Measurements from ENCODE around the gene MARCOL. TPM values are rescaled to one million over a fixed set of nuclear protein-coding genes. Genes with fewer than 3 reads are reported as not detected.

The MARCOL gene
- total and polyA plus RNA-seq, 10 of the 15 experiments (the other 5 are each of a cell fraction or from before 2014, with no cell fraction given) = 1.4 TPM; not detected in 9

GRCh38 chr5:148206620-148207019, 31.7 kb upstream of the MARCOL start (continued):
- TF ChIP-seq MLLT1 (IDR thresholded peaks at IDR 0.05) = no peak

- H3K9me3 ChIP-seq (replicated peaks; ENCODE audit: control insufficient read depth, insufficient read depth, low read length) = no peaks in the 10 kb centered on the region
- SMC1A ChIA-PET (ENCODE audit: uncharacterized antibody, unreplicated experiment) = interaction anchor here (0.7 kb wide), 1 partner anchor 10 kb away, joined by 3 read pairs; no protein-coding TSS in a partner anchor
- H3K4me1 ChIP-seq (ENCODE audit: control insufficient read depth, insufficient read depth, low read length) = no peaks in the 10 kb centered on the region
- RAD21 ChIA-PET (ENCODE audit: unreplicated experiment) = no interaction called here
- no peak overlapping the region for H3K4me2 ChIP-seq (ENCODE audit: control insufficient read depth, insufficient read depth)
- FAIRE-seq (no peak), DNase-seq (ENCODE audit: low read depth, low spot score) (no peak), ATAC-seq (no peak)
- POLR2A ChIA-PET = no interaction called here
- no peak overlapping the region for H3K9ac ChIP-seq (ENCODE audit: control insufficient read depth, insufficient read depth, low read length)
- H2AFZ ChIP-seq (ENCODE audit: control insufficient read depth, low read depth, low read length) = no peak overlapping the region
- TF ChIP-seq SMAD1 (IDR thresholded peaks at IDR 0.05; ENCODE audit: low read depth, partially characterized antibody) (no peak), CREM (IDR thresholded peaks at IDR 0.05; ENCODE audit: low read depth) (no peak), REST (IDR thresholded peaks at IDR 0.05; ENCODE audit: low read depth, low read length) (no peak), RBBP5 (conservative IDR thresholded peaks at IDR 0.05) (no peak), CTCF (IDR thresholded peaks at IDR 0.05 in 2 of 3, conservative IDR thresholded peaks at IDR 0.05 in 1 of 3; ENCODE audit: control insufficient read depth in 2 of 3, extremely low read depth in 1 of 3, insufficient read depth in 1 of 3, low read depth in 3 of 3, low read length in 3 of 3) (no peak)
- H3K27ac ChIP-seq (ENCODE audit: control insufficient read depth, insufficient read depth) = no peak overlapping the region
- H3K27me3 ChIP-seq (replicated peaks in 1 of 2; ENCODE audit: control insufficient read depth in 2 of 2, insufficient read depth in 2 of 2, low read length in 1 of 2) = no peaks in the 10 kb centered on the region
- in situ Hi-C loops (cut with MboI) = no loop called here
- H4K20me1 ChIP-seq (ENCODE audit: control insufficient read depth, insufficient read depth) = no peaks in the 10 kb centered on the region
- intact Hi-C loops (cut with micrococcal nuclease; ENCODE audit: unreplicated experiment) = no loop called here
- BruUV-seq (replicated peaks) = no TSS peak
- CTCF ChIA-PET = no interaction called here
- H3K4me3 ChIP-seq = no peak overlapping the region
- H3K79me2 ChIP-seq (ENCODE audit: control insufficient read depth, insufficient read depth, low read length) = no peaks in the 10 kb centered on the region
- no peaks in the 10 kb centered on the region for H3K36me3 ChIP-seq (ENCODE audit: control insufficient read depth in 2 of 2, insufficient read depth in 2 of 2, low read length in 1 of 2)
Measured at GRCh38 chr5:148208226-148208625, 30.1 kb upstream of the MARCOL start.

Measured in GM12878 (cell line).